T-helper 2 cell treated with Interferon-gamma antibody and Interleukin-4, amounts not matched to agents 5 μg/mL and 100 μg/mL, for 36 hours (primary cell): ENCODE measurements around the gene C1orf167.

ENCODE experiments used
- DNase-seq: peaks from one replicate; pipeline ENCODE4 v3.0.0; 2021; ENCODE audit warnings: low spot score
- H3K27ac Mint-ChIP-seq: one replicate; pipeline ENCODE4 v1.8.0; 2021; ENCODE audit warnings: mild to moderate bottlenecking, mixed read lengths
- H3K27me3 Mint-ChIP-seq: one replicate; pipeline ENCODE4 v1.8.0; 2021; ENCODE audit warnings: low read depth, mixed read lengths
- H3K36me3 Mint-ChIP-seq: one replicate; pipeline ENCODE4 v1.8.0; 2021; ENCODE audit warnings: low read depth, mixed read lengths
- H3K4me1 Mint-ChIP-seq: one replicate; pipeline ENCODE4 v1.8.0; 2021; ENCODE audit warnings: low read depth, mixed read lengths
- H3K4me3 Mint-ChIP-seq: one replicate; pipeline ENCODE4 v1.8.0; 2022; ENCODE audit warnings: mild to moderate bottlenecking, moderate library complexity, mixed read lengths
- H3K9me3 Mint-ChIP-seq: one replicate; pipeline ENCODE4 v1.8.0; 2021; ENCODE audit warnings: mixed read lengths

Gene C1orf167

GRCh38 chr1:11778844-11779623 is 17.0 kb downstream of the C1orf167 start:
- Mint-ChIP-seq H3K4me3 (no peak overlapping the region), H3K36me3 (no peaks in the 10 kb centered on the region), H3K4me1 (no peaks in the 10 kb centered on the region), H3K9me3 (no peaks in the 10 kb centered on the region), H3K27ac (no peak overlapping the region), H3K27me3 (peaks cover 5% of the 10 kb centered on the region)
- DNase-seq: no peak

- no peak for DNase-seq
- no peaks in the 10 kb centered on the region for H3K36me3 Mint-ChIP-seq
- H3K4me1 Mint-ChIP-seq: no peaks in the 10 kb centered on the region
- H3K27me3 Mint-ChIP-seq: peaks cover 2% of the 10 kb centered on the region
- no peaks in the 10 kb centered on the region for H3K9me3 Mint-ChIP-seq
- H3K27ac Mint-ChIP-seq: no peak overlapping the region
- no peak overlapping the region for H3K4me3 Mint-ChIP-seq
Observed at GRCh38 chr1:11779715-11780379, 17.9 kb downstream of the C1orf167 start.

- Mint-ChIP-seq H3K27me3 (peaks cover 2% of the 10 kb centered on the region), H3K36me3 (no peaks in the 10 kb centered on the region), H3K9me3 (no peaks in the 10 kb centered on the region), H3K27ac (no peak overlapping the region), H3K4me3 (no peak overlapping the region), H3K4me1 (no peaks in the 10 kb centered on the region)
- no peak for DNase-seq
Observed at GRCh38 chr1:11780380-11781147, 18.6 kb downstream of the C1orf167 start.

- no peak overlapping the region for H3K4me3 Mint-ChIP-seq
- H3K9me3 Mint-ChIP-seq: no peaks in the 10 kb centered on the region
- DNase-seq: no peak
- no peak overlapping the region for H3K27ac Mint-ChIP-seq
- peaks cover 2% of the 10 kb centered on the region for H3K27me3 Mint-ChIP-seq
- H3K36me3 Mint-ChIP-seq: no peaks in the 10 kb centered on the region
- H3K4me1 Mint-ChIP-seq: no peaks in the 10 kb centered on the region
Observed at GRCh38 chr1:11781297-11781696, 19.3 kb downstream of the C1orf167 start.

- Mint-ChIP-seq H3K27me3 (peaks cover 2% of the 10 kb centered on the region), H3K4me3 (no peak overlapping the region), H3K4me1 (no peaks in the 10 kb centered on the region), H3K36me3 (no peaks in the 10 kb centered on the region), H3K9me3 (no peaks in the 10 kb centered on the region), H3K27ac (no peak overlapping the region)
- no peak for DNase-seq
Observed at GRCh38 chr1:11782127-11782708, 20.2 kb downstream of the C1orf167 start.

GRCh38 chr1:11783556-11783955 is 21.6 kb downstream of the C1orf167 start:
- Mint-ChIP-seq H3K4me3 (no peak overlapping the region), H3K27ac (no peak overlapping the region), H3K36me3 (no peaks in the 10 kb centered on the region), H3K9me3 (no peaks in the 10 kb centered on the region), H3K4me1 (no peaks in the 10 kb centered on the region), H3K27me3 (peaks cover 2% of the 10 kb centered on the region)
- no peak for DNase-seq

GRCh38 chr1:11784256-11784992 is 22.4 kb downstream of the C1orf167 start:
- no peaks in the 10 kb centered on the region for H3K4me1 Mint-ChIP-seq
- no peak overlapping the region for H3K4me3 Mint-ChIP-seq
- DNase-seq: no peak
- no peaks in the 10 kb centered on the region for H3K36me3 Mint-ChIP-seq
- H3K9me3 Mint-ChIP-seq: no peaks in the 10 kb centered on the region
- H3K27ac Mint-ChIP-seq: no peak overlapping the region
- H3K27me3 Mint-ChIP-seq: peaks cover 2% of the 10 kb centered on the region

GRCh38 chr1:11784993-11785769 is 23.2 kb downstream of the C1orf167 start:
- H3K36me3 Mint-ChIP-seq: peaks cover under 1% of the 10 kb centered on the region
- no peak overlapping the region for H3K27ac Mint-ChIP-seq
- peak; percentile 37 for DNase-seq
- H3K4me3 Mint-ChIP-seq: no peak overlapping the region
- peaks cover 2% of the 10 kb centered on the region for H3K27me3 Mint-ChIP-seq
- no peaks in the 10 kb centered on the region for H3K4me1 Mint-ChIP-seq
- H3K9me3 Mint-ChIP-seq: no peaks in the 10 kb centered on the region

- Mint-ChIP-seq H3K27me3 (no peaks in the 10 kb centered on the region), H3K36me3 (peaks cover 6% of the 10 kb centered on the region), H3K4me3 (no peak overlapping the region), H3K27ac (no peak overlapping the region), H3K4me1 (no peaks in the 10 kb centered on the region), H3K9me3 (no peaks in the 10 kb centered on the region)
- no peak for DNase-seq
Observed at GRCh38 chr1:11786168-11786567, 24.2 kb downstream of the C1orf167 start.

GRCh38 chr1:11787251-11787803 is 25.3 kb downstream of the C1orf167 start:
- peaks cover 11% of the 10 kb centered on the region for H3K36me3 Mint-ChIP-seq
- no peak overlapping the region for H3K4me3 Mint-ChIP-seq
- H3K27me3 Mint-ChIP-seq: no peaks in the 10 kb centered on the region
- DNase-seq: no peak
- H3K9me3 Mint-ChIP-seq: no peaks in the 10 kb centered on the region
- no peaks in the 10 kb centered on the region for H3K4me1 Mint-ChIP-seq
- H3K27ac Mint-ChIP-seq: no peak overlapping the region

- Mint-ChIP-seq H3K4me1 (no peaks in the 10 kb centered on the region), H3K4me3 (no peak overlapping the region), H3K9me3 (no peaks in the 10 kb centered on the region), H3K27ac (no peak overlapping the region), H3K27me3 (no peaks in the 10 kb centered on the region), H3K36me3 (peaks cover 17% of the 10 kb centered on the region)
- no peak for DNase-seq
Observed at GRCh38 chr1:11787804-11788436, 25.9 kb downstream of the C1orf167 start.

GRCh38 chr1:11788549-11789053 is 26.6 kb downstream of the C1orf167 start:
- Mint-ChIP-seq H3K4me3 (no peak overlapping the region), H3K9me3 (no peaks in the 10 kb centered on the region), H3K27ac (no peak overlapping the region), H3K27me3 (no peaks in the 10 kb centered on the region), H3K36me3 (peaks cover 17% of the 10 kb centered on the region), H3K4me1 (no peaks in the 10 kb centered on the region)
- no peak for DNase-seq
